Upper lobe of left lung (tissue), 6 donors: ENCODE data around the gene FBLN2. TPM values are rescaled to one million over a fixed set of nuclear protein-coding genes. Genes with fewer than 3 reads are reported as not detected.

Experiments used
- ATAC-seq, 2 donors: fragments of 200-7000 bp; cut with Tn5 transposase; one replicate each; pipeline ENCODE4 v1.9.1; 2022; ENCODE audit warnings: mild to moderate bottlenecking in 2 of 2, moderate library complexity in 2 of 2; ENCODE audit not compliant: low FRiP score in 2 of 2
- DNase-seq, 2 donors: peaks; one replicate each; pipeline ENCODE4 v3.0.0-alpha.2; 2019 to 2020
- H3K27ac ChIP-seq, 4 donors: fragments of 200-600 bp; sonication (generic); one replicate each; pipeline ENCODE4 v1.5.1; 2016 to 2019
- H3K27me3 ChIP-seq, 4 donors: fragments of 200-600 bp; sonication (generic); one replicate each; pipeline ENCODE4 v1.5.1; 2017 to 2019
- H3K36me3 ChIP-seq, 4 donors: fragments of 200-600 bp; sonication (generic); one replicate each; pipeline ENCODE4 v1.5.1; 2016 to 2019
- H3K4me1 ChIP-seq, 4 donors: fragments of 200-600 bp; sonication (generic); one replicate each; pipeline ENCODE4 v1.5.1; 2018 to 2019
- H3K4me3 ChIP-seq, 4 donors: fragments of 200-600 bp; sonication (generic); one replicate each; pipeline ENCODE4 v1.5.1; 2017 to 2019; ENCODE audit warnings: mild to moderate bottlenecking in 2 of 4, moderate library complexity in 1 of 4
- H3K9me3 ChIP-seq, 4 donors: fragments of 200-600 bp; sonication (generic); one replicate each; pipeline ENCODE4 v1.5.1; 2018 to 2019
- CTCF ChIP-seq, 6 experiments: fragments of 450-650 bp in 4 of 6; fragments of 200-600 bp in 2 of 6; sonication (generic) in 2 of 6; IDR thresholded peaks; one replicate each; pipeline ENCODE4 v1.5.1; 2016 to 2019; ENCODE audit warnings: antibody characterized with exemption in 6 of 6
- EP300 ChIP-seq, 4 donors: sonication (generic); formaldehyde crosslinking; IDR thresholded peaks; one replicate each; pipeline ENCODE4 v1.5.1; 2017; ENCODE audit warnings: antibody characterized with exemption in 4 of 4, control low read depth in 2 of 4
- POLR2A ChIP-seq, 4 donors: fragments of 450-650 bp; IDR thresholded peaks; one replicate each; pipeline ENCODE4 v1.5.1; 2016 to 2017; ENCODE audit warnings: antibody characterized with exemption in 4 of 4, mild to moderate bottlenecking in 2 of 4
- POLR2AphosphoS5 ChIP-seq, 2 donors: sonication (generic); formaldehyde crosslinking; IDR thresholded peaks; one replicate each; pipeline ENCODE4 v1.5.1; 2017; ENCODE audit warnings: antibody characterized with exemption in 2 of 2
- WGBS, 2 donors: methylation state at CpG; one replicate each; pipeline ENCODE4 v1.1.5; 2017 to 2018; 5-methylcytosine and 5-hydroxymethylcytosine counted together
- total RNA-seq, 6 donors: library from RNA; depleted of rRNA in 4 of 6; stranded (reverse); fragments of >200 nt in 4 of 6; gene quantifications; one replicate each; pipeline versions ENCODE4 v1.1.0 to v1.2.1, GENCODE V29; 2016 to 2021
- donor health status: DM: no; HTN: no; CAD: no; lungs with moderate emphysema.
- donor health status: DM: no; HTN: yes; CAD: no; lungs with severe emphysema.

The FBLN2 gene
- total RNA-seq, 6 donors from 2014 or later: 2.1 to 85.7 (median 19.5) TPM

- Histone ChIP-seq H3K9me3 (no peaks in the 10 kb centered on the region), H3K4me3 (no peak overlapping the region), H3K36me3 (no peaks in the 10 kb centered on the region), H3K27me3 (peaks cover 0 to 17% (median 5%) of the 10 kb centered on the region in 4 donors), H3K4me1 (peaks cover 0 to 18% (median 7%) of the 10 kb centered on the region in 4 donors), H3K27ac (no peak overlapping the region)
- 86 to 90% methylated on average over 7 to 10 of the region's 10 CpGs for WGBS, 2 donors
- ATAC-seq: no peak
- no peak for TF ChIP-seq CTCF (IDR thresholded peaks at IDR 0.05)
- TF ChIP-seq POLR2AphosphoS5 (IDR thresholded peaks at IDR 0.05): no peak
- TF ChIP-seq POLR2A (IDR thresholded peaks at IDR 0.05): no peak
- TF ChIP-seq EP300 (IDR thresholded peaks at IDR 0.05): no peak
- peak in 1 of 2 donors; percentile 66 for DNase-seq
Observed at GRCh38 chr3:13547591-13548371, 1.1 kb upstream of the FBLN2 start.

GRCh38 chr3:13549623-13550422 is 898 bp downstream of the FBLN2 start:
- DNase-seq: peak in 1 of 2 donors; percentile 34
- Histone ChIP-seq H3K27ac (peak overlapping the region in 1 of 4 donors; percentile 50), H3K4me3 (peak overlapping the region in 3 of 4 donors; percentile 35 to 43 (median 36)), H3K4me1 (peaks cover 0 to 18% (median 7%) of the 10 kb centered on the region in 4 donors), H3K9me3 (no peaks in the 10 kb centered on the region), H3K36me3 (no peaks in the 10 kb centered on the region), H3K27me3 (peaks cover 0 to 17% (median 5%) of the 10 kb centered on the region in 4 donors)
- ATAC-seq: no peak
- 65 to 68% methylated on average over 14 to 18 of the region's 18 CpGs for WGBS, 2 donors
- TF ChIP-seq EP300 (IDR thresholded peaks at IDR 0.05): no peak
- TF ChIP-seq POLR2AphosphoS5 (IDR thresholded peaks at IDR 0.05): no peak
- TF ChIP-seq POLR2A (IDR thresholded peaks at IDR 0.05): no peak
- TF ChIP-seq CTCF (IDR thresholded peaks at IDR 0.05): no peak

GRCh38 chr3:13550423-13550690 is 1.4 kb downstream of the FBLN2 start:
- ATAC-seq (no peak), DNase-seq (no peak)
- no peak overlapping the region for H3K4me3 ChIP-seq
- no peaks in the 10 kb centered on the region for H3K36me3 ChIP-seq
- WGBS, 2 donors: 40 to 50% methylated on average over 2 of the region's 2 CpGs
- no peaks in the 10 kb centered on the region for H3K9me3 ChIP-seq
- peaks cover 0 to 18% (median 7%) of the 10 kb centered on the region in 4 donors for H3K4me1 ChIP-seq
- no peak overlapping the region for H3K27ac ChIP-seq
- TF ChIP-seq POLR2A (IDR thresholded peaks at IDR 0.05) (no peak), POLR2AphosphoS5 (IDR thresholded peaks at IDR 0.05) (no peak), CTCF (IDR thresholded peaks at IDR 0.05) (no peak), EP300 (IDR thresholded peaks at IDR 0.05) (no peak)
- peaks cover 0 to 17% (median 5%) of the 10 kb centered on the region in 4 donors for H3K27me3 ChIP-seq

GRCh38 chr3:13550791-13551360 is 2.0 kb downstream of the FBLN2 start:
- H3K27me3 ChIP-seq: peaks cover 0 to 17% (median 5%) of the 10 kb centered on the region in 4 donors

More at GRCh38 chr3:13550791-13551360, 2.0 kb downstream of the FBLN2 start:
- TF ChIP-seq EP300 (IDR thresholded peaks at IDR 0.05) (no peak), POLR2AphosphoS5 (IDR thresholded peaks at IDR 0.05) (no peak)
- ATAC-seq: no peak
- H3K27ac ChIP-seq: no peak overlapping the region
- no peak overlapping the region for H3K4me3 ChIP-seq
- WGBS, 2 donors: 63 to 91% methylated on average over 7 to 12 of the region's 13 CpGs
- H3K4me1 ChIP-seq: peaks cover 0 to 18% (median 7%) of the 10 kb centered on the region in 4 donors
- H3K36me3 ChIP-seq: no peaks in the 10 kb centered on the region
- H3K9me3 ChIP-seq: no peaks in the 10 kb centered on the region
- DNase-seq: peak in 1 of 2 donors; percentile 52
